ENCODE measurements around the gene MUC6.

GRCh38 chr11:1041471-1041870, 5.0 kb upstream of the MUC6 start:
- TF ChIP-seq POLR2A (IDR thresholded peaks at IDR 0.05; ENCODE audit: control extremely low read depth in 1 of 2, low read depth in 2 of 2, low read length in 2 of 2) (no peak), CTCF (IDR thresholded peaks at IDR 0.05; ENCODE audit: control extremely low read depth in 1 of 3, insufficient read depth in 1 of 3, low read depth in 1 of 3, low read length in 3 of 3) (no peak), TCF12 (IDR thresholded peaks at IDR 0.05; ENCODE audit: low read depth, low read length) (no peak), POLR2AphosphoS5 (IDR thresholded peaks at IDR 0.05; ENCODE audit: low read depth, low read length) (no peak), TAF1 (IDR thresholded peaks at IDR 0.05; ENCODE audit: low read depth, low read length) (no peak), SUZ12 (IDR thresholded peaks at IDR 0.05; ENCODE audit: low read length) (no peak), KDM1A (IDR thresholded peaks at IDR 0.05; ENCODE audit: borderline replicate concordance, low read length) (no peak), RAD21 (IDR thresholded peaks at IDR 0.05 in 1 of 2, conservative IDR thresholded peaks at IDR 0.05 in 1 of 2; ENCODE audit: low read depth in 2 of 2, low read length in 2 of 2) (no peak)

All from H1 (cell line).